ENCODE measurements around the gene RAB32.
A peak's percentile ranks its signal among the peaks of the same experiment; 100 is the strongest.

- TF ChIP-seq, protein P1, sequence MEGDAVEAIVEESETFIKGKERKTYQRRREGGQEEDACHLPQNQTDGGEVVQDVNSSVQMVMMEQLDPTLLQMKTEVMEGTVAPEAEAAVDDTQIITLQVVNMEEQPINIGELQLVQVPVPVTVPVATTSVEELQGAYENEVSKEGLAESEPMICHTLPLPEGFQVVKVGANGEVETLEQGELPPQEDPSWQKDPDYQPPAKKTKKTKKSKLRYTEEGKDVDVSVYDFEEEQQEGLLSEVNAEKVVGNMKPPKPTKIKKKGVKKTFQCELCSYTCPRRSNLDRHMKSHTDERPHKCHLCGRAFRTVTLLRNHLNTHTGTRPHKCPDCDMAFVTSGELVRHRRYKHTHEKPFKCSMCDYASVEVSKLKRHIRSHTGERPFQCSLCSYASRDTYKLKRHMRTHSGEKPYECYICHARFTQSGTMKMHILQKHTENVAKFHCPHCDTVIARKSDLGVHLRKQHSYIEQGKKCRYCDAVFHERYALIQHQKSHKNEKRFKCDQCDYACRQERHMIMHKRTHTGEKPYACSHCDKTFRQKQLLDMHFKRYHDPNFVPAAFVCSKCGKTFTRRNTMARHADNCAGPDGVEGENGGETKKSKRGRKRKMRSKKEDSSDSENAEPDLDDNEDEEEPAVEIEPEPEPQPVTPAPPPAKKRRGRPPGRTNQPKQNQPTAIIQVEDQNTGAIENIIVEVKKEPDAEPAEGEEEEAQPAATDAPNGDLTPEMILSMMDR (conservative IDR thresholded peaks at IDR 0.05 in 1 of 2, IDR thresholded peaks at IDR 0.05 in 1 of 2; ENCODE audit: low read depth in 1 of 2, low read length in 2 of 2), result peak; percentile 35 to 39
- TF ChIP-seq EZH2 (IDR thresholded peaks at IDR 0.05; ENCODE audit: low read length, missing control alignments), result no peak
Measured at GRCh38 chr6:146526192-146526591, 17.4 kb upstream of the RAB32 start.

Measured in fibroblast of lung (primary cell).